Peyer's patch (tissue), 4 donors: ENCODE data around the gene TCF4. TPM values are rescaled to one million over a fixed set of nuclear protein-coding genes. Genes with fewer than 3 reads are reported as not detected.

Experiments used
- DNase-seq, 3 donors: peaks; one replicate each; pipeline ENCODE4 v3.0.0-alpha.2; 2017 to 2019
- H3K27ac ChIP-seq, 4 donors: fragments of 200-600 bp; sonication (generic); one replicate each; pipeline ENCODE4 v1.5.1; 2016 to 2019
- H3K27me3 ChIP-seq, 2 donors: fragments of 200-600 bp; sonication (generic); one replicate each; pipeline ENCODE4 v1.5.1; 2019
- H3K36me3 ChIP-seq, 3 donors: fragments of 200-600 bp; sonication (generic); one replicate each; pipeline ENCODE4 v1.5.1; 2016 to 2019
- H3K4me1 ChIP-seq, 4 donors: fragments of 200-600 bp; sonication (generic); one replicate each; pipeline ENCODE4 v1.5.1; 2016 to 2019
- H3K4me3 ChIP-seq, 4 donors: fragments of 200-600 bp; sonication (generic); 1 replicate in 3 of 4; 2 replicates in 1 of 4; pipeline ENCODE4 v1.5.1; 2016 to 2019; ENCODE audit warnings: mild to moderate bottlenecking in 1 of 4
- H3K9me3 ChIP-seq, 4 donors: fragments of 200-600 bp; sonication (generic); one replicate each; pipeline ENCODE4 v1.5.1; 2016 to 2019; ENCODE audit warnings: mild to moderate bottlenecking in 1 of 4
- CTCF ChIP-seq, 6 experiments: fragments of 450-650 bp in 4 of 6; fragments of 200-600 bp in 2 of 6; sonication (generic) in 1 of 6; IDR thresholded peaks; one replicate each; pipeline ENCODE4 v1.5.1; 2017 to 2019; ENCODE audit warnings: antibody characterized with exemption in 6 of 6, mild to moderate bottlenecking in 3 of 6, moderate library complexity in 1 of 6
- POLR2A ChIP-seq, 2 donors: fragments of 450-650 bp; IDR thresholded peaks; one replicate each; pipeline ENCODE4 v1.5.1; 2017; ENCODE audit warnings: antibody characterized with exemption in 2 of 2, mild to moderate bottlenecking in 2 of 2, moderate library complexity in 2 of 2
- total RNA-seq, 4 donors: library from RNA; depleted of rRNA; stranded (reverse); fragments of >200 nt; gene quantifications; one replicate each; pipeline ENCODE4 v1.1.0, GENCODE V29; 2016

Gene TCF4
- total RNA-seq, 4 donors from 2014 or later = 11.9 to 190 (median 33.8) TPM

- no peaks in the 10 kb centered on the region for H3K9me3 ChIP-seq
- no peaks in the 10 kb centered on the region for H3K36me3 ChIP-seq
- H3K4me3 ChIP-seq = no peak overlapping the region
- H3K27ac ChIP-seq = no peak overlapping the region
- H3K4me1 ChIP-seq = no peaks in the 10 kb centered on the region
- TF ChIP-seq CTCF (IDR thresholded peaks at IDR 0.05) (no peak), POLR2A (IDR thresholded peaks at IDR 0.05) (no peak)
- no peaks in the 10 kb centered on the region for H3K27me3 ChIP-seq
- no peak for DNase-seq
These were observed 148.9 kb downstream of the TCF4 start for GRCh38 chr18:55439056-55439455.

GRCh38 chr18:55435592-55435991 lies 152.4 kb downstream of the TCF4 start:
- DNase-seq = no peak
- Histone ChIP-seq H3K4me1 (no peaks in the 10 kb centered on the region), H3K4me3 (no peak overlapping the region), H3K27me3 (no peaks in the 10 kb centered on the region), H3K9me3 (no peaks in the 10 kb centered on the region), H3K36me3 (no peaks in the 10 kb centered on the region), H3K27ac (no peak overlapping the region)
- TF ChIP-seq POLR2A (IDR thresholded peaks at IDR 0.05) = no peak
- no peak for TF ChIP-seq CTCF (IDR thresholded peaks at IDR 0.05)

GRCh38 chr18:55433648-55434047 lies 154.3 kb downstream of the TCF4 start:
- TF ChIP-seq CTCF (IDR thresholded peaks at IDR 0.05) = no peak
- no peak for TF ChIP-seq POLR2A (IDR thresholded peaks at IDR 0.05)
- Histone ChIP-seq H3K36me3 (no peaks in the 10 kb centered on the region), H3K9me3 (no peaks in the 10 kb centered on the region), H3K27ac (no peak overlapping the region), H3K27me3 (no peaks in the 10 kb centered on the region), H3K4me3 (no peak overlapping the region), H3K4me1 (no peaks in the 10 kb centered on the region)
- DNase-seq = no peak

- H3K4me1 ChIP-seq = no peaks in the 10 kb centered on the region
- no peak overlapping the region for H3K27ac ChIP-seq
- H3K9me3 ChIP-seq = no peaks in the 10 kb centered on the region
- H3K27me3 ChIP-seq = no peaks in the 10 kb centered on the region
- no peak for TF ChIP-seq POLR2A (IDR thresholded peaks at IDR 0.05)
- no peak for TF ChIP-seq CTCF (IDR thresholded peaks at IDR 0.05)
- no peaks in the 10 kb centered on the region for H3K36me3 ChIP-seq
- DNase-seq = no peak
- no peak overlapping the region for H3K4me3 ChIP-seq
These were observed 154.9 kb downstream of the TCF4 start for GRCh38 chr18:55433140-55433539.

GRCh38 chr18:55432307-55433040 lies 155.5 kb downstream of the TCF4 start:
- H3K27ac ChIP-seq = no peak overlapping the region
- DNase-seq = no peak
- no peaks in the 10 kb centered on the region for H3K9me3 ChIP-seq
- TF ChIP-seq CTCF (IDR thresholded peaks at IDR 0.05) (no peak), POLR2A (IDR thresholded peaks at IDR 0.05) (no peak)
- H3K4me3 ChIP-seq = no peak overlapping the region
- H3K36me3 ChIP-seq = no peaks in the 10 kb centered on the region
- no peaks in the 10 kb centered on the region for H3K27me3 ChIP-seq
- H3K4me1 ChIP-seq = no peaks in the 10 kb centered on the region
